Stimulated activated CD8-positive, alpha-beta memory T cell treated with anti-CD3 and anti-CD28 coated beads, Interleukin-7, amount 100 ng/mL, for 1 hour (primary cell): Measurements from ENCODE around the gene SLC12A1.

Experiments used
- DNase-seq, 2 donors: peaks; one replicate each; pipeline ENCODE4 v3.0.0-alpha.2; 2020; ENCODE audit warnings: low read depth in 2 of 2

The SLC12A1 gene

DNA sequence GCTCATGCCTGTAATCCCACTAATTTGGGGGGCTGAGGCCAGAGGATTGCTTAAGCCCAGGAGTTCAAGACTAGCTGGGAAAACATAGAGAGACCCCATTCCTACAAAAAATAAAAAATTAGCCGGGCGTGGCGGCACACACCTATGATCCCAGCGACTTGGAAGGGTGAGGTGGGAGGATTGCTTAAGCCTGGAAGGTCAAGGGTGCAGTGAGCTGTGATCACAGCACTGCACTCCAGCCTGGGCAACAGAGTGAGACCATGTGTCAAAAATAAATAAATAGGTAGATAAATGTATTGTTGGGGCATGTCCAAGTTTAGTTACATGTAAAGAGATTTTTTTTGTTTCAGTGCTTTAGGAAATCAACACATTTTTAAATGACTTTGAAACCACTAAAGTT lies 36.4 kb downstream of the SLC12A1 start:
- DNase-seq: no peak

DNA sequence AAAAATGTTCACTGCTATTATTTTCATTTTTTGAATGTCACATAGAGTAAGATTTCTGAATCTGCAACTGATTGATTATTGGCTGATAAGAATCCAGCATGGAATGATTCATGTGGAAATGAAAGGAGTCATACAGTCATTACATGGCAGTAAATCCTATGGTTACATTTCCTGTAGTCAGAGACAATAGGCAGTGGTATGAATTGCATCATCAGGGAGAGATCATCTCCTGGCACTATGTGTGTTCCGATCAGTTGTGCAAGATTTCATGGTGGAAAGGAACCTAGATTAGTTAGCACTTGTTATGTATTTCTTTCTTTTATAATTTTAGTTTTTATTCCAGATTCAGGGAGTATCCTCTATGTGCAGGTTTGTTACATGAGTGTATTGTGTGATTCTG lies 38.8 kb downstream of the SLC12A1 start:
- DNase-seq: no peak

DNA sequence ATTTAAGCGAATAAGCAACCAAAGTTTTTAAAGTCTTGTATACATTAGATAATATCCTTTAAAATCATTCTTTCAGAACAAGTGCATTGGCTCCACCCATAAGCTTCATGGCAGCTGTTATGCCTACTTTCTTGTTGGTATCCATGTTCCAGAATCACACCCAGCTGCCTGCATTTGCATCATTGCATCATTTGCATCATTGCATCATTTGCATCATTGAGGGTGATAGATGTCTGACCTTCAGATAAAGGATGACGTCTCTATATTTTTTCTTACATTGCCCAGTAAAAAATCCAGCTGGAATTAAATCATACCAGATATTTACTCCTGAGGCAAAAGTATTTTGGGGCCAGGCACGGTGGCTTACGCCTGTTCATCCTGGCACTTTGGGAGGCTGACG lies 42.3 kb downstream of the SLC12A1 start:
- no peak for DNase-seq

DNA sequence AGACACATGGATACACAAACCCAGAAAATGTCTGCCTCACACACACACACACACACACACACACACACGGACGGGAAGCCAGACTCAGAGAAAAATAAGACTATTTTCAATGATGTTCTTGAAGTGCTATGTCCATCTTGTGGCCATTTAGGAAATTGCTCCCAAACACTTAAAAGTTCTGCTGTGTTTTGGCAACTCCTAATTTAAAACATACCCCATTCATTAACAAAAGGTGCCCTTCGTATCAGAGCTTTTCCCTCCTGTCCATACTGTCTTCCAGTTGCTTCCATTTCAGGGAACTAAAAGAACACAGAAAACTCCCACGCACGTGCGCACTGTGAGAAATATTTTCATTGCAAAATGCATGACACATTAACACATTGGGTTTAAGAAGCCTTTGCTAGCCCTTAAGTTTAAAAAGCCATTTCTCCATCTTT lies 44.6 kb downstream of the SLC12A1 start:
- no peak for DNase-seq

DNA sequence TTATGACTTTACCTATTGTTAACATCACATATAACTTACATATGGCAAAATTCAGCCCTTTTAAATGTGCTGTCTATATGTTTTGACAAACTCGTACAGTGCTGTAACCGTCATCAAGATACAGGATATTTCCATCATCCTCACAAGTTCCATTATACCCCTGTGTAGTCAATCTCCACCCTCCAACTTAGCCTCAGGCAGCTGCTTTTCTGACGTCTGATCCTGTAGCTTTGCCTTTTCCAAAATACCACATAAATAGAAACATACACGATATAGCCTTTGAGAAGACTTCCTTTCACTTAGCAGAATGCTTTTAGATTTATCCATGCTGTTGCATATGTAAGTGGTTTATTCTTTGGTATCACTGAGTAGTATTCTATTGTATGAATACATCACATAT lies 47.1 kb downstream of the SLC12A1 start:
- DNase-seq: no peak

DNA sequence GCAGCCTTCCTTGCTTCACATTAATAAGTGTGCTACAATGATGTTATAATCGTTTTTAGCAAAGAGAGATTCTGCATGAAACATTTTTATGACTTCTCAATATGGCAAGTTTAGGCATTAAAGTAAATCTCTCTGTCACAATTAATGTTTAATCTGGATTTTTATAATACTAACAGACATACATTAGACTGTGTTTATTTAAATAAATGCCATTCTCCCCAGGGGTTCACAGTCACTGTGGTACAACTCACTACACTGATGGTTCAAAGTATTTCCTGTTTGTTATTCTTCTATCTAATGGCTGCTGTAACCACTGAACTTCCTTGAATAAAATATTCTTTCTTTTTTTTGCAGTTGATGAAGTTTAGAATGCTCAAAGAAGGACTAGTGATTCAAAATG lies 59.0 kb downstream of the SLC12A1 start:
- DNase-seq: no peak

DNA sequence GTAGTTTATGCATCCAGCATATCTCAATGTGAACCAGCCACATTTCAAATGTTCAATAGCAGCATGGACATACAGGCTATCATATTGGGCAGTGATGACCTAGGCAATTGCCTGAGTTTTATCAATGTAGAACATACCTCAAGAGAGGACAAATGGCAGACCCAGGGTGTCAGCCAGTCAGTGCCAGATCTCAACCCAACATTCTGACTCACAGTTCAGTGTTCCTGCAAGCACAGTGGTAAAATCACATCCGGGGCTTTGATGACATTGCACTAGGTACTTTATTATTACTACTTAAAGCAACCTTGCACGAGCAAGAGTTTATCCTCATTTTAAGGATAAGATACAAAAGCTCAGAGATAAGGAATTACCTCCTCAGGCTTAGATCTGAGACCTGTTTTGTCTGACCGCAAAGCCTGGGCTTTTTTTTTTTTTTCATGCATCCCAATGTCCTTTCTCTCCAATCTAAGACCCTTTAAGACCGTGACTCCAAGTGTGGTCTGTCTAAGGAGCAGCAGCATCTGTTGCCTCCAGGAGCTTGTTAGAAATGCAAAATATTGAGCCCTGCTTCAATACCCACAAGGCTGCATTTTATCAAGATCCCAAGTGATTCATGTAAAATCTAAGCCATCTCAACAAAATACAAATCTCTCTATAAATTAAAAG lies 60.1 kb downstream of the SLC12A1 start:
- no peak for DNase-seq

DNA sequence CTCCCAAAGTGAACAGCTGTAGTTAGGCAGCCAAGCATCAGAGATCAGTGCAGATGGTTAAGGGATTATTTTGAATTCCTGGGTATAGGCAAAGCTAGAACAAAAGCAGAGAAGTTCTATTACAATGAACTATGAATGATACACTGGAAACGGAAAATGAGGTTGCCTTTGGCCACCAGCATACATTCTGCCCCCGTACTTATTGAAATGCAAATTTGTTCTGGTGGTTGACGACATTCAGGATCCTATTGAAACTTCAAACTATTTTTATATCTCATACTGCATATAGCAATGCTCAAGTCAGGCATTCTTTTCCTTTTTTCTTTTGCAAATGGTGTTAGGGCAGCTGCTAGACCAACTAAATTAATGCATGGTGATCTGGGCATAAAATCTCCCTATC lies 61.7 kb downstream of the SLC12A1 start:
- no peak for DNase-seq

DNA sequence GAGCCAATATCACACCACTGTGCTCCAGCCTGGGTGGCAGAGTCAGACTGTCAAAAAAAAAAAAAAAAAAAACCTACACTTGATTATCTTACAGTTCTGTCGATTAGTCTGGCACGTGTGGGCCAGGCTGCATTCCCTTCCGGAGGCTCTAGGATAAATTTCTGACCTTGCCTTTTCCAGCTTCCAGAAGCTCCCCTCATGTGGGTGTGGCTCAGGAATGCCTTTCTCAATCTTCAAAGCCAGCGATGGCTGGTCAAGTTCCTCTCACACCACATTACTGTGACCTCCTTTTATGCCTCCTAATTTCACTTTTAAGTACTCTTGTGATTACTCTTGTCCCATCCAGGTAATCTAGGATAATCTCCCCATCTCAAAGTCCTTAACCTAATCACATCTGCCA lies 66.9 kb downstream of the SLC12A1 start:
- DNase-seq: no peak

DNA sequence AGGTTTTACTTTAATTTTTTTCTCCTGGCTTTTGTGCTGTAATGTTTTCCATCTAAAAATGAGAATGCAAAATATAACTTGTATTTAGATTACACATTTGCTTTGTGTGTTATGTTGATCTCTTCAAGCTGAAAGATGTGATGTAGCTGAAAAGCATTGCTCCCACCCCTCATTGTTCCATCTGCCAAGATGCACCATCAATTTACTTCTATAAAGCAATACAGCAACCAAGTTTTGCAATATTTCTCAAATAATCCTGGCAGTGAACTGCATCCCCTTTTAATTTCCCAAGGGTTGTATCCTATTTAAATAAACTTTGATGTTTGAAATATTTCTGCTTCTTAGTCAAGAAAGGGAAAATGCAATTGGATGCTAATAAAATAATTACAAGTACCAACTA lies 72.6 kb downstream of the SLC12A1 start:
- DNase-seq: no peak

DNA sequence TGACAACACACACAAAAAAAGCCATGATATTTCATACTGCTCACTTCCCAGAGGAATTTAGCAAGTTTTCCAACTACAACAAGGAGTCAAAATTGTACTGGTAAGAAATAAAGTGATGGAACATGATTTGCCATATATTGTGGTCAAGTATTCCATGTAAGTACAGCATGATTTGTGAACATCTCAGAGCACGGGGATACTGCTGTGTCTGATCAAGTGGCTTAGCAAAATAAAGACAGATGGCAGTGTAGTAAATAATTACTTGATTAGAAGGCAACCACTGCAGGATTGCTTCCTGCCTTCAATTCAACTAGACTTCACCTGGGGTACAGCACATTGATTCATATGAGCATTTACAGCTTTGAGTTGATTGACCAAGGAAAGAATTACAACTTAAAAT lies 73.5 kb downstream of the SLC12A1 start:
- DNase-seq: no peak

DNA sequence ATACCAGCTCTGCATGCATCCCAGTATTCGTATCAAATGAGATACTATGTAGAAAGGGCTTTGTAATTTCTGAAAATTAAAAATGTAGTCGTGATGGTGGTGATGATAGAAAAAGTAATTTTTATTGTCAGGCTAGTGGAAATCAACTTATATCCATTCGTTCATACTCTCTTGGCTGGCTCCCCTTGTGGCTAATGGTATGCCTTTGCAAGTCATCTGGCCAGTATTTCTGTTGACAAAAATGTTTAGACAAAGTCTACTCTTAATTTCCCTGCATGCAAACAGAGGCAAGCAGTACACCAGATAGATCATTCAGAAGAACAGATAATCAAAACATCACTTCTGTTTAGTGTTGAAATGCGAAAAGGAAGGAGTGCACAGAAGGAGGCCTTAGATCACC lies 75.6 kb downstream of the SLC12A1 start:
- no peak for DNase-seq

DNA sequence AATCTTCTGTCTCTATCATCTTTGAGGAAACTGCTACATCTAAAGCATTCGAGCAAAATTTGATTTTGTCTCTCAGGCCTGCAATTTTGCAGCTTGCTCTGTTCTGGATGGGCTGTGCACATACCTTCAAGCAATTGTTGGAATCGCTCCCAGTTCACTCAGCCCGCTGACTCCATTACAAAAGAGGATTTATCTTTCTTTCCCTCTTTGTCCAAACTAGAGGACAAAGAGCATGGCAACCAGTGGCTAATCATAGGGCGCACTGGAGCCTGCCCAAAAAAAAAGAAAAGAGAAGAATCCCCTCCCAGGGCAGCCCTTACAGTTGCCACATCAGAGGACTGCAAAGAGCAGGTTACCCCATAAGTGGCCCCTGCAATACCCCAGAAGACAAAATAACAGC lies 76.1 kb downstream of the SLC12A1 start:
- DNase-seq: no peak

DNA sequence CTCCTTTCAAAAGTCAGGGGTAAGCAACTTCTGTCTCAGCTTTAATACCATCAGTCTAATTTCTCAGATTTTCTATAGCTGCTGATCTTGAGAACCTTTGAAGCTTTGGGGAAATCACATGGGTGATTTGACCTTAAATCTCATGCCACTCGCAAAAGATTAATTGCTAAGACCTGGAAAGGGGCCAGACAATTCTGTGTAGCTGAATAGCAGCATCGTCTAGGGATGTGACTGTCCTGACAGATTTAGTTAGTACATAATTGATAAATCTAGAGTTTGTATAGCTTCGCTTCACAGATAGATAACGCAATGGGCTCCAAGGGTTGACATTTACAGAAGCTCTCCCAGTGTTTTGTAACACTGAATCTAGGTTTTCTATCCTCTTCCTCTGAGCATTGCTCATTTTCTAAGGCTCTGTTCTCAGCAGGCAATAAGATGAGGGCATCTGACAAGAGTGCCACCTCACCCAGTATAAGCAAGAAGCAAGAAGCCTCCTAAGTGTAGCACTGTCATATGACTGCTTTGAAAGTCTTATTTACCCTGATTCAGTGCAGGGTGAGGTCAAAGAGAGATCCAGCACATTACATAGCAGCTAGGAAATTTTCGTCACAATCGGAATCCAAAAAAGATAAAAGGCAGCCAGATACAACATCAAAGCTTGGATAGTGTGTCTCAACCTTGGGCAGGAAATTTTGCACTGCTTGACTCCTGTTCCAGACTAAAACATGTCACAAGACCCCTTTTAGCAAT lies 77.5 kb downstream of the SLC12A1 start:
- no peak for DNase-seq

DNA sequence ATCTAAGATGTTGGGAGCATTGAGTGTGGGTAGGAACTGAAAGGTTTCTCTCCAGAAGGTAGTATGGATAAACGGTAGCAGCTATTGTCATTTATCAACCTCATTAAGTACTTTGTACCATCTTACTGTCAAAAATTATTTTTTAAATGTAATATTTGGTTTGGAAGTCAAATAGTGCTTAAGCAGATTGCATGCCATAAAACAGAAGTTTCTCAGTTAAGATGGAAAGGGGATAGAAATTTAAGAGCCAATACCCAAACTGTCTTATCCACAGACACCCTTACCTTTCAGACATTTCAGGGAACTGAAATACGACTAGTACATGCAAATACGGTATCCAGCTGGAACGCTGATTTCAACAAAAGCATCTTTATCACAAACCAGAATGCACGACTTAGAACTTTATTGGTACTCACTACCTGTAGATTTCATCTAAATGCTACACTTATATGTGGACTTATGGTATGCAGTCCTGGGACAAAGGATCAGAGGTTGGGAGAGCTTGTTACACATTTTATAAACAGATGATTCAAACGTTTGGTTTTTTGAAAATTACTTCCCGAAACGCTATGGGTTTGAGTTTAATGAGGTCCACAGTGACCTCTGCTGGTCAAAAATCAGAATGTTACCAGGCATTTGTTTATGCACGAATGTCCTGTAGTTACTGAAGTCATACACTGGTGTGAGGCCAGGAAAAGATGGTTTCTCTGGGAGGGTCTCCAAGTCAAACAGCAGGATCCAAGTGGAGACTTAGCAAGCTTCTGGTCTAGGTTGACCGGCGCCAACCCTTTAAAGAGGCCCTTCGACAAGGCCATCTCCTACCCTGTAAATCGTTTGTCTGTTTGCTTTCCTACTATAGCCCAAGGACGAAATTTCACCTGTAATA lies 79.5 kb downstream of the SLC12A1 start:
- no peak for DNase-seq

DNA sequence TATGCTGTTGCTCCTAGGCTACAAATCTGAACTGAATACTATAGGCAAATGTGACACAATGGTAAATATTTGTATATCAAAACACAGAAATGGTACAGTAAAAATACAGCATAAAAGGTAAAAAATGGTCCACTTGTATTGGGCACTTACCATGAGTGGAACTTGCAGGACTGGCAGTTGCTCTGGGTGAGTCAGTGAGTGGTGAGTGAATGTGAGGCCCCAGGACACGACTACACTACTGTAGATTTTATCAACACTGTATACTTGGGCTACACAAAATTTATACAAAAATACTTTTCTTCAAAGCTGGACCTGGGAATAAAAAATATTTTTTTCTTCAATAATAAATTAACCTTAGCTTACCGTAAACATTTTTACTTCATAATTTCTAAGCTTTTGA lies 83.5 kb downstream of the SLC12A1 start:
- DNase-seq: no peak

DNA sequence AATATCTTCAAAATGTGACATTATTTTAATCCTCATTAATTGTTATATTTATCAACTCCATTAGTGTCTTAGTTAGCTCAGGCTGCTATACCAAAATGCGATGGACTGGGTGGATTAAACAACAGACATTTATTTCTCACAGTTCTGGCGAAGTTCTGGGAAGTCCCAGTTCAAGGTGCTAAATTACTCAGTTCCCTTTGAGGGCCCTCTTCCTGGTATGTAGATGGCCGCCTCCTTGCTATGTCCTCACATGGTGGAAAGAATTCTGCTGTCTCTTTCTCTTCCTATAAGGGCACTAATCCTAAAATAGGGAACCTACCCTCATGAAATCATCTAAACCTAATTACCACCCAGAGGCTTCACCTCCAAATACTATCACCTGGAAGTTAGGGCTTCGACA lies 86.4 kb downstream of the SLC12A1 start:
- DNase-seq: no peak

DNA sequence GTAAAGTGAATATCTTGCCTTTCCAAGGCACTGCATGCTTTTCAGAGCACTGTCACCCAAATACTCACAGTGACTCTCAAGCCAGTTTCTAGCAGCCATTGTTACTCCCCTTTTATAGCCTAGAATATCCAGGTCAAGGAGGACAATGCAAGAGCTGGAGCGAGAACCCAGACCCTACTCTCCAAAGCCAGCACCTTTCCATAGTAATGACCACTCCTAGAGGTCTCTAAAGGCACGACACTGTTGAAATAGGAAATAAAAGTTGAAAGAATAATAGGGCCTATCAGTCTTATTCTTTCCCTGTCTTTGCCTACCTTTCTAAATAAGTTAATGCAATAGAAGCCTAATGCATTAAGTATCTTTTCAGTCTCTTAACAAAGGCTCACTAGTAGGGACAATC lies 91.6 kb downstream of the SLC12A1 start:
- no peak for DNase-seq

DNA sequence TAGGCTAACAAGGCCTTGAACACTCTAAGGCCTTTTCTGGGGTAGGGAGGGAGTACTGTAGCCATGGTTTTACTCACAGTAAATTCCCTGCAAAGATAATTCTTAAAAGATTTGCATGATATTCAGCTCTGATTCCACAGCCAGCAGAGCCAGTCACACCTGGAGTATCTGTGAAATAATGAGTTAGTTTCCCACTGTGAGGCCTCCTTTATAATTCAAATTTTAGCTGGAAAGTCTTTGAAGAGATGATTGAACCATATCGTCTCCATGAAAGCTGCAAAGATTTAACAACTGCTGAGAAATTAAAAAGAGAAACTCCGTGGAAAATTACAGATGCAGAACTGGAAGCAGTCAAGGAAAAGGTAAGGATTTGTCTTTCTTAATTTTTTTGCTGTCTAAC lies 92.8 kb downstream of the SLC12A1 start:
- no peak for DNase-seq

DNA sequence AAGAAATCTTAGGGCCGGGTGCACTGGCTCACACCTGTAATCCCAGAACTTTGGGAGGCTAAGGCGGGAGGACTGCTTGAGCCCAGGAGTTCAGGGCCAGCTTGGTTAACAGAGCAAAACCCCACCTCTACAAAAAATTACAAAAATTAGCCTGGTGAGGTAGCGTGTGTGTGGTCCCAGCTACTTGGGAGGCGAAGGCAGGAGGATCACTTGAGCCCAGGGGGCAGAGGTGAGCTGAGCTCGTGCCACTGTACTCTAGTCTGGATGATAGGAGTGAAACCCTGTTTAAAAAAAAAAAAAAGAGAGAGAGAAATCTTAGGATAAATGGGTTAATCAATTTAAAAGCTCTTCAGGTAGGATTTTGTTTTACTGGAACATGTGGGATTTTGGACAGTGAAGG lies 93.9 kb downstream of the SLC12A1 start:
- no peak for DNase-seq

DNA sequence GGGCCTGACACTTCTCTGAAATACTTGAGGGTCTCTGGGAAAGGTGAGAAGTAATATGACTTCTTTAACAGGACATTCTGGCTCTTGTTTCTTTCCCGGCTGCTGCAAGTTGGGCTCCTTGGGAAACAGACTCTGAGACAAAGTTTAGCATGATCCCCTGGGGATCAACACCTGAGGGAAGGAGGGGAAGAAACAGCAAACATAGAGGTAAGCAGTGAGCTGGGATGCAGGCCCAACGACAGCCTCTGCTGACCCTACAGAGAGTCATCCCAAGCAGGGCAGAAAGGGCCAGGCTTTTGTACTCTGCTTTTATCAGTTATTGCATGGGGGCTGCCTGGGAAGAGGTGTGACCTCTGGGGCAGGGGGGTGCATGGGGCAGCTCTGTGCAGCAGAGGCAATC lies 98.3 kb downstream of the SLC12A1 start:
- DNase-seq: no peak

DNA sequence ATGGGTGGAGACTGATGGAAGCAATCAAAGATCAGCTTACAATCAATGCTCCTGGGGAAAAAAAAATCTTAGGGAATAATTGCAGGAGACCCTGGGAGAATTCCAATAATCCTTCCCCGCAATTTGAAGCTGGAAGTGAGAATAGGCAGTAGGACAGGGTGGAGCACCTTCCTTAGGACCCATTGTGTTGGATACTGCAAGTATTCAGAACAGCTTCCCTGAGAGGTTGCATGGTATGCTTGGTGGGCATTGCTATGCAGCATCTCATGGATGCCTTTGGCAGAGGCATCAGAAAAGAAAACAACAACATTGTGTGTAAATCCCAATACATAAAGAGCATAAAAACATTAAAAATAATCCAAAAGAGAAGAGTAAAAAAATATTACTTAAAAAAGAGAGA lies 100.5 kb downstream of the SLC12A1 start:
- no peak for DNase-seq

DNA sequence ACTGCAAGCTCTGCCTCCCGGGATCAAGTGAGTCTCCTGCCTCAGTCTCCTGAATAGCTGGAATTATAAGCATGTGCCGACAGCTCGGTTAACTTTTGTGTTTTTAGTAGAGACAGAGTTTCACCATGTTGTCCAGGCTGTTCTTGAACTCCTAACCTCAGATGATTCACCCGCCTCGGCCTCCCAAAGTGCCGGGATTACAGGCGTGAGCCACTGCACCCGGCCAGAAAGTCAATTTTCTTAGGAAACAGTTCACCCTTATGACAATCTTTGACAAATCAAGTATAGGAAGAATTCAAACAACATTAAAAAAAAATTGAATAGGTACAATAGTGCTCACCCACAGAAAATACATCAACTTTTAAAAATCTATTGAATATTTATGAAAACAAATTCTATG lies 101.5 kb downstream of the SLC12A1 start:
- DNase-seq: no peak
